Measurements from ENCODE around the gene MYO7A. TPM values are rescaled to one million over a fixed set of nuclear protein-coding genes. Genes with fewer than 3 reads are reported as not detected.

Gene MYO7A
- total and polyA plus RNA-seq, 2 experiments from 2014 or later: 1.8 to 5.4 TPM

GRCh38 chr11:77119531-77119936 lies 8.5 kb upstream of the MYO7A start (continued):
- no peak for TF ChIP-seq ZNF462 (CRISPR knock-in tag; IDR thresholded peaks at IDR 0.05)
- no peak for TF ChIP-seq ZNF331 (CRISPR knock-in tag; IDR thresholded peaks at IDR 0.05; ENCODE audit: low read depth)

- H3K4me1 ChIP-seq (ENCODE audit: insufficient read depth): no peaks in the 10 kb centered on the region
- no peaks in the 10 kb centered on the region for H3K9me3 Mint-ChIP-seq
- H3K27me3 ChIP-seq (ENCODE audit: insufficient read depth): no peaks in the 10 kb centered on the region
- H3F3A ChIP-seq (replicated peaks; ENCODE audit: low read depth): no peaks in the 10 kb centered on the region
- no peaks in the 10 kb centered on the region for H3K9me2 ChIP-seq (ENCODE audit: insufficient read depth)
- no peaks in the 10 kb centered on the region for H3K4me1 Mint-ChIP-seq
- H3K36me3 ChIP-seq (ENCODE audit: insufficient read depth): no peaks in the 10 kb centered on the region
- peaks cover 13% of the 10 kb centered on the region for H3K27me3 Mint-ChIP-seq (ENCODE audit: insufficient read depth, low read depth, poor library complexity)
- no peak overlapping the region for H3K4me3 ChIP-seq
- no peak overlapping the region for H3K4me2 ChIP-seq
- H3K36me3 Mint-ChIP-seq (ENCODE audit: low read depth): peaks cover 5% of the 10 kb centered on the region; the same call in 1 of the 3 replicates
- no peaks in the 10 kb centered on the region for H3K79me2 ChIP-seq (replicated peaks; ENCODE audit: insufficient read depth)
- H3K27ac ChIP-seq (ENCODE audit: low read depth): no peak overlapping the region
- H2AFZ ChIP-seq: no peak overlapping the region
- DNase-seq (ENCODE audit: low spot score) (no peak), ATAC-seq (no peak)
- no peaks in the 10 kb centered on the region; the same call in 1 of the 2 replicates for H4K20me1 ChIP-seq (replicated peaks; ENCODE audit: insufficient read depth)
- H3K4me3 Mint-ChIP-seq: no peak overlapping the region
- no peak overlapping the region for H3K27ac Mint-ChIP-seq
- TF ChIP-seq EZH2 (IDR thresholded peaks at IDR 0.05; ENCODE audit: low read depth, unreplicated experiment): no peak
- no peak for TF ChIP-seq CREB1 (CRISPR knock-in tag; IDR thresholded peaks at IDR 0.05; ENCODE audit: low read depth)
- no peak for TF ChIP-seq ZNF114 (CRISPR knock-in tag; IDR thresholded peaks at IDR 0.05)
- no peak for TF ChIP-seq EZH2phosphoT487 (IDR thresholded peaks at IDR 0.05; ENCODE audit: unreplicated experiment)
- no peak for TF ChIP-seq POLR2AphosphoS5 (IDR thresholded peaks at IDR 0.05; ENCODE audit: low read depth)
- TF ChIP-seq ZNF331 (CRISPR knock-in tag; IDR thresholded peaks at IDR 0.05; ENCODE audit: low read depth): no peak
- TF ChIP-seq ZNF462 (CRISPR knock-in tag; IDR thresholded peaks at IDR 0.05): no peak
Observed at GRCh38 chr11:77120571-77120970, 7.5 kb upstream of the MYO7A start.
